HCT116 (cell line): ENCODE measurements around the gene KAZN. TPM values are rescaled to one million over a fixed set of nuclear protein-coding genes. Genes with fewer than 3 reads are reported as not detected.

Experiments
- ATAC-seq: fragments of 200-7000 bp; cut with Tn5 transposase; 2 replicates; pipeline ENCODE4 v1.9.1; 2020; ENCODE audit warnings: mild to moderate bottlenecking, moderate library complexity
- BruUV-seq: library from RNA; stranded (reverse); fragments of 400-500 nt; replicated peaks from 2 replicates; lab custom pipeline; 2021; lab: Mats Ljungman, UMichigan
- CTCF ChIA-PET: fragments of 300-600 bp; sonication (Branson Sonifier 250); formaldehyde crosslinking; loops from one replicate; lab custom pipeline; 2021; ENCODE audit warnings: antibody characterized with exemption; lab: Charles Lee
- POLR2A ChIA-PET: fragments of 300-600, 350-600 bp; sonication (Branson Sonifier 250); formaldehyde crosslinking; loops from one replicate; lab custom pipeline; 2021; ENCODE audit warnings: antibody characterized with exemption; lab: Charles Lee
- RAD21 ChIA-PET, 2 experiments: fragments of 300-600 bp; sonication (Branson Sonifier 250); formaldehyde crosslinking; loops; one replicate each; lab custom pipeline; 2023; ENCODE audit warnings: low total read pairs in 2 of 2; ENCODE audit not compliant: uncharacterized antibody in 2 of 2, unreplicated experiment in 2 of 2, low non-redundant PET in 1 of 2; lab: Charles Lee
- DNase-seq: peaks from one replicate; pipeline ENCODE4 v3.0.0-alpha.2; 2010; ENCODE audit warnings: low read depth, low spot score
- H2AFZ ChIP-seq: fragments of 200-600 bp; shearing (Covaris generic), sonication (generic); 2 replicates; pipeline ENCODE4 v1.6.1; 2017; ENCODE audit warnings: low read depth, mixed run types, mixed read lengths, antibody characterized with exemption, low read length; ENCODE audit not compliant: poor library complexity, severe bottlenecking
- H3K27ac ChIP-seq: 2 replicates; pipeline ENCODE4 v1.5.1; 2012; ENCODE audit warnings: low read depth, low read length
- H3K27me3 ChIP-seq: fragments of 200-600 bp; sonication (generic); 2 replicates; pipeline ENCODE4 v1.6.1; 2016; ENCODE audit warnings: mixed run types, low read length, mixed read lengths; ENCODE audit not compliant: insufficient read depth
- H3K36me3 ChIP-seq, 2 experiments: fragments of 200-500 bp in 1 of 2; fragments of 200-600 bp in 1 of 2; sonication (Bioruptor generic) in 1 of 2; sonication (generic) in 1 of 2; 2 replicates each; pipeline versions ENCODE4 v1.5.1 to v1.6.1; 2014 to 2016; ENCODE audit warnings: low read length in 2 of 2, inconsistent platforms in 1 of 2, mixed read lengths in 1 of 2, mixed run types in 1 of 2; ENCODE audit not compliant: insufficient read depth in 2 of 2, control insufficient read depth in 1 of 2
- H3K4me1 ChIP-seq, 2 experiments: fragments of 200-600 bp in 1 of 2; sonication (generic) in 1 of 2; 2 replicates each; pipeline versions ENCODE4 v1.5.1 to v1.6.1; 2012 to 2017; ENCODE audit warnings: low read length in 2 of 2, inconsistent platforms in 1 of 2, mild to moderate bottlenecking in 1 of 2, mixed read lengths in 1 of 2, mixed run types in 1 of 2, moderate library complexity in 1 of 2; ENCODE audit not compliant: insufficient read depth in 2 of 2, control insufficient read depth in 1 of 2
- H3K4me2 ChIP-seq: fragments of 200-600 bp; sonication (generic); 2 replicates; pipeline ENCODE4 v1.6.1; 2017; ENCODE audit warnings: mixed run types, low read length, mixed read lengths
- H3K4me3 ChIP-seq, 2 experiments: fragments of 200-600 bp in 1 of 2; sonication (generic) in 1 of 2; replicated peaks in 1 of 2; 2 replicates each; pipeline ENCODE4 v1.5.1; 2011 to 2016; ENCODE audit warnings: low read length in 2 of 2, control low read depth in 1 of 2, low read depth in 1 of 2, mild to moderate bottlenecking in 1 of 2, mixed read lengths in 1 of 2, mixed run types in 1 of 2
- H3K79me2 ChIP-seq: fragments of 200-600 bp; sonication (generic); 2 replicates; pipeline ENCODE4 v1.6.1; 2017; ENCODE audit warnings: mild to moderate bottlenecking, mixed run types, low read length, moderate library complexity, mixed read lengths; ENCODE audit not compliant: insufficient read depth
- H3K9ac ChIP-seq: fragments of 200-600 bp; sonication (generic); 2 replicates; pipeline ENCODE4 v1.6.1; 2016; ENCODE audit warnings: low read length, mixed read lengths
- H3K9me2 ChIP-seq: fragments of 200-600 bp; sonication (generic), shearing (Covaris generic); 2 replicates; pipeline ENCODE4 v1.6.1; 2017; ENCODE audit warnings: mixed run types, mild to moderate bottlenecking, moderate library complexity; ENCODE audit not compliant: insufficient read depth
- H3K9me3 ChIP-seq, 2 experiments: fragments of 200-500 bp in 1 of 2; fragments of 200-600 bp in 1 of 2; sonication (Bioruptor generic) in 1 of 2; sonication (generic) in 1 of 2; 2 replicates each; pipeline ENCODE4 v1.6.1; 2014 to 2017; ENCODE audit warnings: low read length in 2 of 2, mixed read lengths in 2 of 2, inconsistent platforms in 1 of 2, low read depth in 1 of 2, mild to moderate bottlenecking in 1 of 2, mixed run types in 1 of 2, moderate library complexity in 1 of 2; ENCODE audit not compliant: control insufficient read depth in 1 of 2, insufficient read depth in 1 of 2
- H4K20me1 ChIP-seq: fragments of 200-600 bp; sonication (generic), shearing (Covaris generic); 2 replicates; pipeline ENCODE4 v1.6.1; 2017; ENCODE audit warnings: mixed run types, mild to moderate bottlenecking, moderate library complexity; ENCODE audit not compliant: insufficient read depth
- ELF1 ChIP-seq: IDR thresholded peaks from 2 replicates; pipeline ENCODE4 v1.6.1; 2012; ENCODE audit warnings: low read depth, borderline replicate concordance
- RAD21 ChIP-seq: IDR thresholded peaks from 2 replicates; pipeline ENCODE4 v1.6.1; 2012; ENCODE audit warnings: low read depth, mild to moderate bottlenecking
- SP1 ChIP-seq: IDR thresholded peaks from 2 replicates; pipeline ENCODE4 v1.6.1; 2012; ENCODE audit warnings: low read depth
- YY1 ChIP-seq: IDR thresholded peaks from 2 replicates; pipeline ENCODE4 v1.6.1; 2011; ENCODE audit warnings: low read length, low read depth, moderate library complexity, mild to moderate bottlenecking; ENCODE audit not compliant: insufficient replicate concordance; ENCODE audit errors: extremely low read depth
- intact Hi-C: fragments of 100-400 bp; cut with micrococcal nuclease; formaldehyde crosslinking; loops from 2 replicates; pipeline ENCODE4 v1.10.0; 2022
- total RNA-seq: library from RNA; stranded (reverse); gene quantifications from one replicate; pipeline ENCODE4 v1.2.1, GENCODE V29; 2021; ENCODE audit not compliant: unreplicated experiment
- TF ChIP-seq, protein P1 (sequence below): IDR thresholded peaks from 2 replicates; pipeline ENCODE4 v1.6.1; 2012
- TF ChIP-seq, protein P2 (sequence below), 3 experiments: fragments of 200-600 bp in 1 of 3; sonication (generic) in 1 of 3; IDR thresholded peaks in 2 of 3; conservative IDR thresholded peaks in 1 of 3; 2 replicates each; pipeline ENCODE4 v1.5.1; 2012 to 2017; ENCODE audit warnings: low read depth in 2 of 3, low read length in 2 of 3, antibody characterized with exemption in 1 of 3, borderline replicate concordance in 1 of 3, control low read depth in 1 of 3, mild to moderate bottlenecking in 1 of 3, mixed read lengths in 1 of 3, mixed run types in 1 of 3, moderate library complexity in 1 of 3; ENCODE audit not compliant: insufficient read depth in 1 of 3

The KAZN gene
- total RNA-seq, 1 experiment from 2014 or later: 13.4 TPM

DNA sequence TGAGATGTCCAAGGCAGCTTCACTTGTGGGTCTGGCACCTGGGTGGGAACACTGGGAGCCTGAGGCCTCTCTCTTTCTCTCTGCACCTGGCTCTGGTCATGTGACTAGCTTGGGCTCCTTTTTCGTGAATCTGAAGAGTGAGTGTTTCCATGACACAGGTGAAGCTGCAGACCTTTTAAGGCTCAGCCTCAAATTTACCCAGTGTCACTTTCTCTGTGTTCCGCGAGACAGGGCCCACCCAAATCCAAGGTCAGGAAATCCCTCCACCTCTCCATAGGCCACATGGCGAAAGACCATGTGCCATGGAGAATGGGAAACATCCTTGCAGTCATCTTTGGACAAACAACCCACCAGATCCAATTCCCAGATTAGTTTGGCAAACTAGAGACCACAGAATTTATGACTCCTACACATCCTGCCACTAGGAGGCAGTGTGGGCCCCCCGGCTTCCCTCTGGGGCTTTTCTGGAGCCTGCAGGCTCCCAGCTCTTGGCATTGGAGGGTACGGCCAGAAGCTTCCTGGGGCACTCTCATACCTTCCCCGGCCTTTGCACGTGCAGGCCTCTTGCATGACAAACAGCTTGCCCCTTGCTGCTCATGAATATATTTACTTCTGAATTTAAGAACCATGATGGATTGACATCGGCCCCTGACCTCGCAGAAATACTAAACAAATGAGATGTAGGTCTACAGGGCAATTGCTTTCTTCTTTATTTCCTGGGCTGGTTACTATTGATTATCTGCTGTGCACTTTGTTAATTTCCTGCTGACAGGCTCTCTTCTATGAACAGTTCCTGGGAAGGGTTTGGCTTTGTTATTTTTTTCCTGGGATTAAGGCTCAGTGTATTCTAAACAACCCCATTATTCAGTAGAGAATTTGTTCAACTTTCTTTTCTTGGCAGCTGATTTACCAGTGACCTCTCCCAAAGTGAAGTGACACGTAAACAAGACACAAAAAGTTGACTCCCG, 180.7 kb downstream of the KAZN start:
- no peaks in the 10 kb centered on the region for H3K27me3 ChIP-seq
- intact Hi-C loops: loop anchor here (2.0 to 10.0 kb wide), 3 partner anchors 248 to 326 kb away; no protein-coding TSS in a partner anchor
- no peaks in the 10 kb centered on the region for H3K79me2 ChIP-seq
- DNase-seq: peak; percentile 21
- no peak overlapping the region for H2AFZ ChIP-seq
- POLR2A ChIA-PET: no interaction called here
- CTCF ChIA-PET: interaction anchor here (1.0 to 2.8 kb wide), 9 partner anchors 8 to 813 kb away, joined by 3 to 12 read pairs (median 5); no protein-coding TSS in a partner anchor
- BruUV-seq: no TSS peak
- H3K4me3 ChIP-seq: no peak overlapping the region
- no peak overlapping the region for H3K4me2 ChIP-seq
- H3K4me1 ChIP-seq: no peaks in the 10 kb centered on the region
- no peaks in the 10 kb centered on the region for H3K9me3 ChIP-seq
- TF ChIP-seq, protein P1, sequence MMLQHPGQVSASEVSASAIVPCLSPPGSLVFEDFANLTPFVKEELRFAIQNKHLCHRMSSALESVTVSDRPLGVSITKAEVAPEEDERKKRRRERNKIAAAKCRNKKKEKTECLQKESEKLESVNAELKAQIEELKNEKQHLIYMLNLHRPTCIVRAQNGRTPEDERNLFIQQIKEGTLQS: no peak
- TF ChIP-seq RAD21 (peak; percentile 69), SP1 (no peak), ELF1 (no peak), YY1 (no peak)
- TF ChIP-seq, protein P2, sequence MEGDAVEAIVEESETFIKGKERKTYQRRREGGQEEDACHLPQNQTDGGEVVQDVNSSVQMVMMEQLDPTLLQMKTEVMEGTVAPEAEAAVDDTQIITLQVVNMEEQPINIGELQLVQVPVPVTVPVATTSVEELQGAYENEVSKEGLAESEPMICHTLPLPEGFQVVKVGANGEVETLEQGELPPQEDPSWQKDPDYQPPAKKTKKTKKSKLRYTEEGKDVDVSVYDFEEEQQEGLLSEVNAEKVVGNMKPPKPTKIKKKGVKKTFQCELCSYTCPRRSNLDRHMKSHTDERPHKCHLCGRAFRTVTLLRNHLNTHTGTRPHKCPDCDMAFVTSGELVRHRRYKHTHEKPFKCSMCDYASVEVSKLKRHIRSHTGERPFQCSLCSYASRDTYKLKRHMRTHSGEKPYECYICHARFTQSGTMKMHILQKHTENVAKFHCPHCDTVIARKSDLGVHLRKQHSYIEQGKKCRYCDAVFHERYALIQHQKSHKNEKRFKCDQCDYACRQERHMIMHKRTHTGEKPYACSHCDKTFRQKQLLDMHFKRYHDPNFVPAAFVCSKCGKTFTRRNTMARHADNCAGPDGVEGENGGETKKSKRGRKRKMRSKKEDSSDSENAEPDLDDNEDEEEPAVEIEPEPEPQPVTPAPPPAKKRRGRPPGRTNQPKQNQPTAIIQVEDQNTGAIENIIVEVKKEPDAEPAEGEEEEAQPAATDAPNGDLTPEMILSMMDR (IDR thresholded peaks at IDR 0.05 in 2 of 3, conservative IDR thresholded peaks at IDR 0.05 in 1 of 3; ENCODE audit: borderline replicate concordance in 1 of 3, insufficient read depth in 1 of 3, low read depth in 2 of 3, low read length in 2 of 3): peak; percentile 74 to 92 (median 90)
- no peaks in the 10 kb centered on the region for H4K20me1 ChIP-seq
- H3K27ac ChIP-seq: no peak overlapping the region
- RAD21 ChIA-PET: interaction anchor here in 1 of 2 experiments (0.6 kb wide), 2 partner anchors 248 to 250 kb away, joined by 3 read pairs; no protein-coding TSS in a partner anchor
- H3K36me3 ChIP-seq: no peaks in the 10 kb centered on the region
- peak; percentile 83 for ATAC-seq
- H3K9me2 ChIP-seq: no peaks in the 10 kb centered on the region
- H3K9ac ChIP-seq: no peak overlapping the region
